ENCODE results near the gene UACA. TPM values are rescaled to one million over a fixed set of nuclear protein-coding genes. Genes with fewer than 3 reads are reported as not detected.
"Not testable (repeated sequence)": the region's sequence is repeated elsewhere in the genome, so short reads cannot be mapped to it uniquely, and the experiment has no call there.

Gene UACA
- total and polyA plus RNA-seq, 2 experiments from 2014 or later = 127 to 155 TPM

DNA sequence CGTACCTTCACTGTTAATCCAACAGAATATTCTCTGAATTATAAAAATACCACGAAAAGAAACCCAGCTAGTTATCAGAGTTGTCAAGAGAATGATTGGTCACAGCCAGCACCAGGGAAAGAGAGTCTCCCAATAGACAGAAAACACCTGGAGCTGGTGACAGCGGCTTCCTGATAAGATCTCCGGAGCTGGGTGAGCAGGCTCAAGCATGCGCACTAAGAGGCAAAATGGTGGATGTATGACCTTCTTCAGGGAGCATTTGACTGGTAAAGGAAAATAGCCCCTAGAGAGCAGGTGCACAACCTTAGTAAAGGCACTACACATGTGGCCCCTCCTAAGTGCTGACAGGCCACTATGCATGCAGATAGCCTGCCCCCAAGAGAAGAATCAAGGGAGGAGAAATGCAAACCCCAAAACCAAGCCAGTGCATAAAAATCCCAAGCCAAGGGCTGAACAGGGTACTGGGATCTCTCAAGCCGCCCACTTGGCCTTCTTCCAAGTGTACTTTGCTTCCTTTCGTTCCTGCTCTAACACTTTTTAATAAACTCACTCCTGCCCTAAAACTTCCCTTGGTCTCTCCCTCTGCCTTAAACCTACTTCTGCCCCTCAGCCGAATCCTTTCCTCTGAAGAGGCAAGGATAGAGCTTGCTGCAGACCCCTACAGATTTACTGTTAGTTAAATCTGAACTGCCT, 93.2 kb downstream of the UACA start:
- peaks cover 34% of the 10 kb centered on the region for H3K36me3 ChIP-seq
- peaks cover 54% of the 10 kb centered on the region for H3K4me1 ChIP-seq (ENCODE audit: low read depth)
- peak; percentile 47 to 96 for DNase-seq (ENCODE audit: low read depth in 1 of 2, low spot score in 1 of 2)
- no peaks in the 10 kb centered on the region for H3K27me3 ChIP-seq
- H3K9me3 ChIP-seq (ENCODE audit: low read depth) = no peaks in the 10 kb centered on the region
- H3K4me3 ChIP-seq = peak overlapping the region; percentile 2
- H3K27ac ChIP-seq = peak overlapping the region; percentile 92
- TF ChIP-seq CTCF (IDR thresholded peaks at IDR 0.05; ENCODE audit: low read depth, low read length) = no peak

DNA sequence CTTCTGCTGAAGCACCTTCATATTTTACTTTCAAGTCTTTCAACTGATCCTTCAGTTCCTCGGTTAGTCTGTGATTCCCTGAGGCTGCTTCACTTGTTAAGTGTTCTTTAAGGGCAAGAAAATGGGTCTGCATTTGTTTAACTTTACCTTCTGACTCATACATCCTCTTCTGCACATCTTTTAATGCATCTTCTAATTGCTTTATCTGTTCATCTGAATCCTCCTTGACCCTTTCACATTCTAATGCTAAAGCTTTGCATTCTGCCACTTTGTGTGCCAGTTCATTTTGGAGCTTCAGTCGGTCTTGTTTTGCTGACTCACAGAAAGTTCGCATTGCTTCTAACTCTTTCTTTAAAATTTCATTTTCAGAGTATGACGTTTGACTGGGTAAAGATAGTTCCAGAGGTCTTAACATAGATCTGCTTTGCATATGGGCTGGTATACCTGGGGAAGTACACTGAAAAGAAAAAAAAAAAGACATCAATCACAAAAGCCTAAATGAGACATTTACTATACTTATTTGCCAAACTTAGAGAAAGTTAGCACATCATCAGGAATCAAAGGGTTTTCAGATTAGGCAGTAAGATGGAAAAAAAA, 94.3 kb downstream of the UACA start:
- Histone ChIP-seq H3K4me1 (ENCODE audit: low read depth) (peaks cover 54% of the 10 kb centered on the region), H3K36me3 (peaks cover 29% of the 10 kb centered on the region), H3K9me3 (ENCODE audit: low read depth) (no peaks in the 10 kb centered on the region), H3K27ac (peak overlapping the region; percentile 92), H3K27me3 (no peaks in the 10 kb centered on the region), H3K4me3 (no peak overlapping the region)
- no peak for TF ChIP-seq CTCF (IDR thresholded peaks at IDR 0.05; ENCODE audit: low read depth, low read length)
- DNase-seq (ENCODE audit: low read depth in 1 of 2, low spot score in 1 of 2) = no peak

DNA sequence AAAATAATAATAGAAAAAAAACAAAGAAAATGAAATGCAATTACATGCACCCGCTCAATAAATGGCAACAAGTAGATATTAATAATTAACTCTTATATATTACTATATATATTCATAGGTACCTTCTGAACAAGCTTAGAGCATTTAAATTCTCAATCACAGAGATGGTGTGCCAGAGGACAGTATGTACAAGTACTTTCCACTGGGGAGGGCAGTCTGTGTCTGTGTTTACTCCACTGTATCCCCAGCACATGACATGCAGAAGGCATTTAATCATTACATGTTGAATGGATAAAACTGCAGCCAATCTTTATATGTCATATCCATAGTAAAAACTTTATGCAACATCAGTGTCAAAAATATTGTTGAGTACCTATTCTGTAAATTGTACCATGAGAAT, 97.8 kb downstream of the UACA start:
- Histone ChIP-seq H3K4me1 (ENCODE audit: low read depth) (peaks cover 36% of the 10 kb centered on the region), H3K36me3 (peaks cover 10% of the 10 kb centered on the region)
- DNase-seq (ENCODE audit: low read depth in 1 of 2, low spot score in 1 of 2) = no peak

GRCh38 chr15:70664494-70664893, 98.9 kb downstream of the UACA start:
- no peak for TF ChIP-seq CTCF (IDR thresholded peaks at IDR 0.05; ENCODE audit: low read depth, low read length)
- H3K36me3 ChIP-seq = peaks cover 10% of the 10 kb centered on the region
- H3K27ac ChIP-seq = no peak overlapping the region
- H3K9me3 ChIP-seq (ENCODE audit: low read depth) = no peaks in the 10 kb centered on the region
- H3K4me1 ChIP-seq (ENCODE audit: low read depth) = peaks cover 27% of the 10 kb centered on the region
- no peak overlapping the region for H3K4me3 ChIP-seq
- no peak for DNase-seq (ENCODE audit: low read depth in 1 of 2, low spot score in 1 of 2)
- H3K27me3 ChIP-seq = no peaks in the 10 kb centered on the region

More for the DNA sequence above, 97.8 kb downstream of the UACA start:
- TF ChIP-seq CTCF (IDR thresholded peaks at IDR 0.05; ENCODE audit: low read depth, low read length) = no peak
- H3K27me3 ChIP-seq = no peaks in the 10 kb centered on the region
- no peak overlapping the region for H3K27ac ChIP-seq
- H3K4me3 ChIP-seq = no peak overlapping the region
- H3K9me3 ChIP-seq (ENCODE audit: low read depth) = no peaks in the 10 kb centered on the region

GRCh38 chr15:70663069-70663468, 100.3 kb downstream of the UACA start:
- H3K27ac ChIP-seq; H3K4me3 ChIP-seq; H3K27me3 ChIP-seq; H3K9me3 ChIP-seq (ENCODE audit: low read depth); DNase-seq (ENCODE audit: low read depth in 1 of 2, low spot score in 1 of 2): not testable (repeated sequence)
- Histone ChIP-seq H3K36me3 (peaks cover 11% of the 10 kb centered on the region), H3K4me1 (ENCODE audit: low read depth) (peaks cover 13% of the 10 kb centered on the region)

- Histone ChIP-seq H3K27me3 (no peaks in the 10 kb centered on the region), H3K4me3 (no peak overlapping the region), H3K4me1 (ENCODE audit: low read depth) (no peaks in the 10 kb centered on the region), H3K9me3 (ENCODE audit: low read depth) (no peaks in the 10 kb centered on the region), H3K27ac (peak overlapping the region; percentile 18), H3K36me3 (peaks cover 33% of the 10 kb centered on the region)
- DNase-seq (ENCODE audit: low read depth in 1 of 2, low spot score in 1 of 2) = no peak
- TF ChIP-seq CTCF (IDR thresholded peaks at IDR 0.05; ENCODE audit: low read depth, low read length) = no peak
Measured at GRCh38 chr15:70659662-70660061, 103.7 kb downstream of the UACA start.
